Testis (tissue), 3 donors: ENCODE measurements around the gene DZIP1L. TPM values are rescaled to one million over a fixed set of nuclear protein-coding genes. Genes with fewer than 3 reads are reported as not detected.
"Not testable (repeated sequence)": the region's sequence is repeated elsewhere in the genome, so short reads cannot be mapped to it uniquely, and the experiment has no call there.

Source experiments
- DNase-seq: peaks from one replicate; pipeline ENCODE4 v3.0.0-alpha.2; 2019
- H3K27ac ChIP-seq, 2 donors: fragments of 200-600 bp; sonication (generic); one replicate each; pipeline ENCODE4 v1.5.1; 2019
- H3K27me3 ChIP-seq: fragments of 200-600 bp; sonication (generic); one replicate; pipeline ENCODE4 v1.5.1; 2019
- H3K36me3 ChIP-seq: fragments of 200-600 bp; sonication (generic); one replicate; pipeline ENCODE4 v1.5.1; 2017; ENCODE audit warnings: low read depth; ENCODE audit errors: missing control alignments
- H3K4me1 ChIP-seq: fragments of 200-600 bp; sonication (generic); one replicate; pipeline ENCODE4 v1.5.1; 2019
- H3K4me3 ChIP-seq, 2 donors: fragments of 200-600 bp; sonication (generic); one replicate each; pipeline ENCODE4 v1.5.1; 2017 to 2019
- H3K9me3 ChIP-seq: fragments of 200-600 bp; sonication (generic); one replicate; pipeline ENCODE4 v1.5.1; 2017
- POLR2A ChIP-seq: fragments of 450-650 bp; IDR thresholded peaks from one replicate; pipeline ENCODE4 v1.6.1; 2017; ENCODE audit warnings: antibody characterized with exemption, mild to moderate bottlenecking, moderate library complexity
- WGBS, 2 donors: methylation state at CpG; one replicate each; pipeline ENCODE4 v1.1.5; 2018; 5-methylcytosine and 5-hydroxymethylcytosine counted together
- intact Hi-C: fragments of 100-400 bp; cut with DNase I; formaldehyde crosslinking; loops from one replicate; pipeline ENCODE4 v1.15.1; 2023; ENCODE audit warnings: low total_unique reads
- polyA plus RNA-seq: library from polyadenylated mRNA; stranded (reverse); fragments of 350-450 nt; fragmentation: Illumina TruSeq; extraction: RNeasy Lipid Tissue Mini Kit (QIAGEN cat#74804); gene quantifications from one replicate; pipeline ENCODE4 v1.2.3, GENCODE V29; 2014; ENCODE audit warnings: low read depth, low replicate concordance; ENCODE audit not compliant: insufficient read depth
- total RNA-seq, 2 donors: library from RNA; depleted of rRNA; stranded (reverse); fragments of >200 nt; gene quantifications; one replicate each; pipeline ENCODE4 v1.2.3, GENCODE V29; 2016
- TF ChIP-seq, protein P1 (sequence below), 3 experiments: fragments of 450-650 bp in 2 of 3; fragments of 200-600 bp in 1 of 3; sonication (generic) in 1 of 3; IDR thresholded peaks; one replicate each; pipeline ENCODE4 v1.5.1; 2016 to 2019; ENCODE audit warnings: antibody characterized with exemption in 3 of 3, mild to moderate bottlenecking in 2 of 3, moderate library complexity in 1 of 3

Gene DZIP1L
- total and polyA plus RNA-seq, 3 donors from 2014 or later, result 6.6 to 24.6 (median 22.1) TPM

DNA sequence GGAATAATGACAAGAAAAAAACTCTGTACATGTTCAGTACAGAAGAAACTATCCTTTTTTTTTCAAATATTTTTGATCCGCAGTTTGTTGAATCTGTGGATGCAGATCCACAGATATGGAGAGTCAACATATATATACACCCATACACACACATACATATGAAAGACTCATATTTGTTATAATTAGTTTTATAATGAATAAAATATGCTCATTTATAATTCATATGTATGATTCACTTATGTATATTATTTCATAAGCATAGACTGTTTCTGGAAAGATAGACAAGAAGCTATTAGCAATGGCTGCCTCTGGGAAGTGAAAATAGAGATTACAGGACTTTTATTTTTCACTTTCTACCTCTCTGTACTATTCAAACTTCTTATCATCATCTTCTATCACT lies 9.8 kb downstream of the DZIP1L start:
- DNase-seq, result no peak
- H3K4me1 ChIP-seq, result no peaks in the 10 kb centered on the region
- TF ChIP-seq, protein P1, sequence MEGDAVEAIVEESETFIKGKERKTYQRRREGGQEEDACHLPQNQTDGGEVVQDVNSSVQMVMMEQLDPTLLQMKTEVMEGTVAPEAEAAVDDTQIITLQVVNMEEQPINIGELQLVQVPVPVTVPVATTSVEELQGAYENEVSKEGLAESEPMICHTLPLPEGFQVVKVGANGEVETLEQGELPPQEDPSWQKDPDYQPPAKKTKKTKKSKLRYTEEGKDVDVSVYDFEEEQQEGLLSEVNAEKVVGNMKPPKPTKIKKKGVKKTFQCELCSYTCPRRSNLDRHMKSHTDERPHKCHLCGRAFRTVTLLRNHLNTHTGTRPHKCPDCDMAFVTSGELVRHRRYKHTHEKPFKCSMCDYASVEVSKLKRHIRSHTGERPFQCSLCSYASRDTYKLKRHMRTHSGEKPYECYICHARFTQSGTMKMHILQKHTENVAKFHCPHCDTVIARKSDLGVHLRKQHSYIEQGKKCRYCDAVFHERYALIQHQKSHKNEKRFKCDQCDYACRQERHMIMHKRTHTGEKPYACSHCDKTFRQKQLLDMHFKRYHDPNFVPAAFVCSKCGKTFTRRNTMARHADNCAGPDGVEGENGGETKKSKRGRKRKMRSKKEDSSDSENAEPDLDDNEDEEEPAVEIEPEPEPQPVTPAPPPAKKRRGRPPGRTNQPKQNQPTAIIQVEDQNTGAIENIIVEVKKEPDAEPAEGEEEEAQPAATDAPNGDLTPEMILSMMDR (IDR thresholded peaks at IDR 0.05), result no peak
- no peak for TF ChIP-seq POLR2A
- no peak overlapping the region for H3K4me3 ChIP-seq
- H3K9me3 ChIP-seq, result no peaks in the 10 kb centered on the region
- H3K27ac ChIP-seq, result no peak overlapping the region
- no peaks in the 10 kb centered on the region for H3K36me3 ChIP-seq
- 94% methylated on average over 1 of the region's 1 CpG for WGBS, 2 donors
- no peaks in the 10 kb centered on the region for H3K27me3 ChIP-seq
- intact Hi-C loops, result no loop called here

DNA sequence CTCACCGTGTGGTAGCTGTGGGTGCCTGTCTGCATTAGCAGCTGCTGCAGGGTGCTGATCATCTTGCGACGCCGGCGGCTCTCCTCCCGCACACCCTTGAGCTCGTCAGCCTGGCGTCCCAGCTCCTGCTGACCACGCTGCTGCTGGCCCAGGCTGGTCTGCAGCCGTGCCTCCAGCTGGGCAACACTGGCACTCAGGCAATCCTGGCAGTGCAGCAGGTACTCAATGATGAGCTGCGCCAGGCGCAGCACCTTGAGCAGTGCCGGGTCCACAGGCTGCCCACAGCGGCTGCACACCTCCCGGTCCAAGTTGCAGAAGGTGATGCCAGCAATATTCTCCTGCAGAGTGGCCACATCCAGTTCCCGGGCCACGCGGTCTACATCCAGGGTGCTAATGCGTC lies 11.9 kb downstream of the DZIP1L start:
- WGBS, 2 donors, result 95% methylated on average over 7 to 19 of the region's 19 CpGs
- Histone ChIP-seq H3K36me3 (no peaks in the 10 kb centered on the region), H3K4me3 (no peak overlapping the region), H3K27me3 (no peaks in the 10 kb centered on the region), H3K9me3 (no peaks in the 10 kb centered on the region), H3K4me1 (no peaks in the 10 kb centered on the region), H3K27ac (no peak overlapping the region)
- intact Hi-C loops, result no loop called here
- DNase-seq, result no peak
- TF ChIP-seq, protein P1 (IDR thresholded peaks at IDR 0.05), result no peak
- TF ChIP-seq POLR2A, result no peak

DNA sequence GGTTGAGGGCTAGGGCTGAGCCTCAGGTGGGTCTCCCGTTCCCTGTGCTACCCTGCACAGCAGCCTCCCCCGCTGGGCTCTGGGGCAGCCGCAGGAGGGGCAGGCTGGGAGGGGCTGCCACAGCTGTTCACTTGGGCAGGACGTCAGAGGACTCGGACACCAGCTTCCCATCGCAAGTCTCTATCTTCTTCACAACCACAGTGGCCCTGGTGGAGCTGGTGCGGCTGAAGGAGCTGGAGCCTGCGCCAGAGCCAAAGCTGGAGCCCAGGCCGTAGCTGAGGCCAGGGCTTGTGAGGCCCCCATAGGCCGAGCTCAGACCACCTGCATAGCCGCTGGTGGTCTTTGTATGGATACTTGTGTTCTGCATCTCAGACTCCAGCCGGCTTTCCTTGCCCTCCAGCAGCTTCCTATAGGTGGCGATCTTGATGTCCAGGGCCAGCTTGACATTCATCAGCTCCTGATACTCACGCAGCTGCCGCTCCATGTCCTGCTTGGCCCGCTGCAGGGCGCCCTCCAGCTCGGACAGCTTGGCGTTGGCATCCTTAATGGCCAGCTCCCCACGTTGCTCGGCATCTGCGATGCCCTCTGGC lies 14.0 kb downstream of the DZIP1L start:
- H3K9me3 ChIP-seq, DNase-seq, H3K36me3 ChIP-seq, intact Hi-C loops, H3K4me1 ChIP-seq, H3K4me3 ChIP-seq, H3K27ac ChIP-seq, H3K27me3 ChIP-seq: not testable (repeated sequence)
- WGBS, 2 donors, result 84 to 91% methylated on average over 15 to 22 of the region's 22 CpGs

DNA sequence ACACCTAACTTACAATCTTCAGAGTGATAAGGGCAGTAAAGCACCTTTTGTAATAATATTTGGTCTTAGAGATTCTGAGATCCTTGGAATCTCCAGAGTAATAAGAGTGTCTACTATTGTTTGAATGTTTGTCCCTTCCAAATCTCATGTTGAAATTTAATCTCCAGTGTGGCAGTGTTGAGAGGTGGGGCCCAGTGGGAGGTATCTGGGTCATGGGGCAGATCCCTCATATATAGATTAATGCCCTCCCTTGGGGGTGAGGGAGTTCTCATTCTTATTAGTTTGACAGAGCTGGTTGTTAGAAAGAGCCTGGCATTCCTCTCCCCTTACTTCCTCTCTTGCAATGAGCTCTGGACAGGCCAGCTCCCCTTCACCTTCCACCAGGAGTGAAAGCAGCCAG lies 16.0 kb downstream of the DZIP1L start:
- Histone ChIP-seq H3K27ac (no peak overlapping the region), H3K27me3 (no peaks in the 10 kb centered on the region), H3K36me3 (no peaks in the 10 kb centered on the region), H3K4me1 (no peaks in the 10 kb centered on the region), H3K9me3 (no peaks in the 10 kb centered on the region), H3K4me3 (no peak overlapping the region)
- DNase-seq, result no peak
- intact Hi-C loops, result no loop called here
- TF ChIP-seq, protein P1 (IDR thresholded peaks at IDR 0.05), result no peak

DNA sequence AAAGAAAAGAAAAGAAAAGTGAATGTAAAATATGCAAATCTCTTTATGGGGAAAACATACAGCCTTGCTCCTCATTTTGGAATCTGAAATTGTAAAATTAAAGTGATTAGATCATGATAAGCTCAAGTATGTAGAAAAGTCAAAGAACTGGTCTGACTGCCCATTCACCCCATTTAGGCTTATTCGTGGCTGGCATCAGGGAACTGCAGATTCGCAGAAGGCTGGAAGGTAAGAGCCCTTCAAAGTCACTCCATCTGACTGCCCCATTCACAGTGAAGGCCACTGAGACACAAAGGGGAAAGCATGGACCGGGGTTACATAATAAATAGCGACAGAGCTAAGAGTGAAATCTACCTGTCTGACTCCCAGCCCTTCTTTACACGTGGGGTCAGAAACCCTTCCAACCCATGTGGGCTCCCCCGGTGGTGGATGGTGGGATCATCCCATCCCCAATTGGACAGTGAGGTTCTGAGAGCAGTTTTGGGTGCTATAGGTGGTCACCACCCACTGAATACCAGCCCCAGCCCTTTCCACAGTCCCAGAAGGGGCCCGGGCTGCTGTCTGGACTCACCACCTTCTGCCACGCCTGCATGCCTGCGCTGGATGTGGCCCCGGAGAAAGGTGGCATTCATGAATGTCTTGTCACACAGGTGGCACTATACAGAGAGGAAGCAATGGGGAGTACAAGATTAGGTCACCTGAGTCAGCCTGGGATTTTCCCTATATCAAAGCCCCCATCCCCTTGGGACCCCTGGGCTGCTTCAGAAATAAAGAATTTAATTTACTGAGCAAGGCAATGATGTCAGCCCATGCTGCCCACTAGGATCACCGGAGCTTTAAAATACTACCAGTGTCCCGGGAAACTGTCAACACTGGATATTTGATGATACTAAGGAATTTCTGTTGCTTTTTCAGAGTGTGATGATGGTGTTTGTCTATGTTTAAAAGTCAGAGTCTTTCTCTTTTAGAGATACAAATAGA lies 17.9 kb downstream of the DZIP1L start:
- Histone ChIP-seq H3K4me1 (no peaks in the 10 kb centered on the region), H3K36me3 (no peaks in the 10 kb centered on the region), H3K27ac (no peak overlapping the region), H3K27me3 (no peaks in the 10 kb centered on the region), H3K4me3 (no peak overlapping the region), H3K9me3 (no peaks in the 10 kb centered on the region)
- WGBS, 2 donors, result 85 to 86% methylated on average over 8 to 12 of the region's 12 CpGs
- TF ChIP-seq, protein P1 (IDR thresholded peaks at IDR 0.05), result no peak
- no peak for TF ChIP-seq POLR2A
- intact Hi-C loops, result no loop called here
- DNase-seq, result no peak
